ENCODE measurements around the gene GRK5. TPM values are rescaled to one million over a fixed set of nuclear protein-coding genes. Genes with fewer than 3 reads are reported as not detected.

Gene GRK5
- total RNA-seq, 4 donors from 2014 or later: 15.9 to 53.8 (median 18.4) TPM

DNA sequence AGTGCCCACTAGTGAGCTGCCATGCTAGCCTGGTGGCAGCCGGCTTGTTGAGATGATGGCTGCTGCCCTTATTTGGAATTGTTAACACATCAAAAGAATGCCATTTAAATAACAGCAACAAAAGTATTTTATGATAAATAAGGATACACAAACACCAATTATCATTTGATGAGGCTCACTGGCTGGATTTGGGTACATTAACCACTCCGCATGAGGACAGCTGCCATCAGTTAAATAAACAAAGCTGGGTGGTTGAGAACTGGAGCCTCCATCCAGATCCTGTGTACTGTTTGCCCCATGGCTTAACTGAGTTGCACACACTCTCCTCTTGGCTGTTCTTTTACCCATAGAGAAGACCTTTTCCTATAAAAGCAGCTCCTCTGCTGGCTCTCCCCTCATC, 231.3 kb downstream of the GRK5 start:
- no peak for ATAC-seq (ENCODE audit: low FRiP score)
- TF ChIP-seq, protein P1, sequence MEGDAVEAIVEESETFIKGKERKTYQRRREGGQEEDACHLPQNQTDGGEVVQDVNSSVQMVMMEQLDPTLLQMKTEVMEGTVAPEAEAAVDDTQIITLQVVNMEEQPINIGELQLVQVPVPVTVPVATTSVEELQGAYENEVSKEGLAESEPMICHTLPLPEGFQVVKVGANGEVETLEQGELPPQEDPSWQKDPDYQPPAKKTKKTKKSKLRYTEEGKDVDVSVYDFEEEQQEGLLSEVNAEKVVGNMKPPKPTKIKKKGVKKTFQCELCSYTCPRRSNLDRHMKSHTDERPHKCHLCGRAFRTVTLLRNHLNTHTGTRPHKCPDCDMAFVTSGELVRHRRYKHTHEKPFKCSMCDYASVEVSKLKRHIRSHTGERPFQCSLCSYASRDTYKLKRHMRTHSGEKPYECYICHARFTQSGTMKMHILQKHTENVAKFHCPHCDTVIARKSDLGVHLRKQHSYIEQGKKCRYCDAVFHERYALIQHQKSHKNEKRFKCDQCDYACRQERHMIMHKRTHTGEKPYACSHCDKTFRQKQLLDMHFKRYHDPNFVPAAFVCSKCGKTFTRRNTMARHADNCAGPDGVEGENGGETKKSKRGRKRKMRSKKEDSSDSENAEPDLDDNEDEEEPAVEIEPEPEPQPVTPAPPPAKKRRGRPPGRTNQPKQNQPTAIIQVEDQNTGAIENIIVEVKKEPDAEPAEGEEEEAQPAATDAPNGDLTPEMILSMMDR (IDR thresholded peaks at IDR 0.05): no peak

DNA sequence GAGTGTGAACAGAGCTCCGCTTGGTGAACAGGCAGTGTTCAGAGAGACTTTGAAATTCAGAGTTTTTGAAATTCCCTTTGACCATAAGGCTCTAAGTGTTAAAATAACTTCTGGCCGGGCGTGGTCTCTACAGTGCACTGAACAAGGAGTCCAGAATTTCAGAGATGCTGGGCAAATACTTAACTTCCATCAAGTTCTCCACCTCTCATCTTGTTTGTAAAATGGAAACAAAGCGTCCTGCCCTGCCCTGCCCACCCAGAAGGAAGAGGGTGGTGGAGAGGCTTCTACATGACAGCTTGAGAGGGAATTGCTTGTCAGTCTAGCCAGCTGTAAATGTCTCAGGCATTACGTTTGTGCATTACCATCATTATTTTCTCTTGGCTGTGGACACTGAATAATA, 232.6 kb downstream of the GRK5 start:
- no peak for ATAC-seq (ENCODE audit: low FRiP score)
- DNase-seq (ENCODE audit: low spot score): no peak
- TF ChIP-seq, protein P1 (IDR thresholded peaks at IDR 0.05): no peak

More for the DNA sequence above, 231.3 kb downstream of the GRK5 start:
- DNase-seq (ENCODE audit: low spot score): no peak

DNA sequence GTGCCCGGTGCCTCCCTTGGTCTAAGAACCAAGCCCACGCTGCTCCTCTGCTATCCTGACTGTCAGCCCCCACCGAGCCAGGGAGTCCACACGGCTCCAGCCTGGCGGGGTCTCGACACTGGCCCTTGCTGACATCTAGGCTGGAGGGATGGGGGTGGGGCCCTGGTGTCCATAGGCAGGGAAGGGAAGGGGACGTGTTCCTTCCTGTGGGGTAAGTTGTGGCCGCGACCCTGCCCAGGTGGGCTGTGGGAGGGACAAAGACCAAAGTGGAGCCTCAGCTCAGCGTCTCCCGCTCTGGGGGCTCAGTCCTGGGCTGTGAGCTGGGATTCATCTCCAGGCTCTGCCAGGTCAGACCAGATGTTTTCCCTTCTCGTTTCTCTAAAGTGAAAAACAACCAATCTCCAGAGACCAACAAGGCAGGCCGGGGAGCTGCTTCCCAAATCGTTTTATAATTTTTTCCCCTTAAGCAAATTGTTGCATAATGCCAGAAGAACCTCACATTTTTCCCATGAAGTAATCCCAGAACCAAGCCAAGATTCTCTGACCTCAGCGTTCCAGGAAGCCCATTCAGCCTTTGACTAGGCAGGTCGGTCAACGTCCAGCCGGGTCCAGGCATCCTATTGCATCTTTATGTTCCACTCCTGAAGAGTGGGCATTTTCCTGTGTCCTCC, 233.9 kb downstream of the GRK5 start:
- ATAC-seq (ENCODE audit: low FRiP score) (peak; percentile 48), DNase-seq (ENCODE audit: low spot score) (no peak)
- TF ChIP-seq, protein P1 (IDR thresholded peaks at IDR 0.05): no peak

DNA sequence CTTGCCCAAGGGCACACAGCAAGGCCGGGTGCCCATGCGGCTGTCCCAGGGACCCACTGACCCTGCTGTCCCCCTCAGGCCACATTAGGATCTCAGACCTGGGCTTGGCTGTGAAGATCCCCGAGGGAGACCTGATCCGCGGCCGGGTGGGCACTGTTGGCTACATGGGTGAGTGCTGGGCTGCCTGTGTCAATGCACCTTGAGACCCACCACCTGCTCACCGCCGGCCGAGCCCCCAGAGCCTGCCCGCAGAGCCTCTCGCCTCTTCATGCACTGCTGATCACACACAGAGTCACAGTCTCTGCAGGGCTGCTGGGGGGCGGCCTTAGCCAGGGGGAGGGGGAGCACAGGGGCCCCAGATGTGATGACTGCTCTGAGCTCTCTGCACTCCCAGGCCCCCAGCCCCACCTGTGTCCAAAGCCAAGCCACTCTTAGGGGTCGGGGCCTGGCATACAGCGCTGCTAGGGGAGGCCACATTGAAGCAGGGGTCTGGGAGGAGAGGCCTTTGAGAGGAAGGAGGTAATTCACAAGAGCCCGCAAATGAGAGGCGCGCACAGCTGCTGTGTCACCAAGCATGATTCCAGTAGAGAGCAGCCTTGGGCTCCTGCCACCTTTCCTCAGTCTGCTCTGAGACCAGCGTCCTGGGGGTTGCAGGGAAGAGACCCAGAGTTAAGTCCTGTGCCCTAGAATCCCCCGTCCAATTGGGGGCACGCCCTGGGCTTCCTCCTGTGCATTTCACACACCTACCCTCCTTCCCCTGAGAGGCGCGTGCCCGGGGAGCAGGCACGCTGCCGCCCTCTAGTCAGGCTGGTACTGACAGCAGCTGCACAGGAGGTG, 234.8 kb downstream of the GRK5 start:
- no peak for ATAC-seq (ENCODE audit: low FRiP score)
- TF ChIP-seq, protein P1 (IDR thresholded peaks at IDR 0.05): no peak
- DNase-seq (ENCODE audit: low spot score): no peak

DNA sequence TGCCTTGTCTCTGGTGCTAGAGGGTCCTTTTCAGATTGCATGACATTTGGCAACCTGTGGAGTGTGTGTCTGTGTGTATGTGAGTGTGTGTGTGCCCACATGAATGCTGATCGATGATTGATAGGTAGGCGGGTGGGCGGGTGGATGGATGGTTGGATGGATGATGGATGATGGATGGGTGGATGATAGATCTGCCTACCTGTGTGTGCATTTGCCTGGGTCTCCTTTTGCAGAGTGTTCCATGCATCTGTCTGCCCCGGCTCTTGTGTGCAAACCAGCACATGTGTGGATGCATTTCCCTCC, 235.3 kb downstream of the GRK5 start:
- ATAC-seq (ENCODE audit: low FRiP score): no peak
- no peak for DNase-seq (ENCODE audit: low spot score)
- TF ChIP-seq, protein P1 (IDR thresholded peaks at IDR 0.05): no peak

DNA sequence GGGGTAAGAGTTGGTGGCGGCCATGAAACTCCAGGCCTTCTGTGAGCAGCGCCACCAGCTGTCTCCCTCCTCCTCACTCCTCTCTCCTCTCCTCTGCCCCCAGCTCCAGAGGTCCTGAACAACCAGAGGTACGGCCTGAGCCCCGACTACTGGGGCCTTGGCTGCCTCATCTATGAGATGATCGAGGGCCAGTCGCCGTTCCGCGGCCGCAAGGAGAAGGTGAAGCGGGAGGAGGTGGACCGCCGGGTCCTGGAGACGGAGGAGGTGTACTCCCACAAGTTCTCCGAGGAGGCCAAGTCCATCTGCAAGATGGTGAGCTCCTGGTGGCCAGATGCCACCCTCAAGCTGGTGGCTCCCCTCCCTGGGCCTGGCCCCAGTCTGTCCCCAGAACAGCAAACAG, 236.1 kb downstream of the GRK5 start:
- DNase-seq (ENCODE audit: low spot score): no peak
- TF ChIP-seq, protein P1 (IDR thresholded peaks at IDR 0.05): no peak
- no peak for ATAC-seq (ENCODE audit: low FRiP score)
